ENCODE results near the gene ATAD3C. TPM values are rescaled to one million over a fixed set of nuclear protein-coding genes. Genes with fewer than 3 reads are reported as not detected.

Gene ATAD3C
- 1 to 10 TPM in 1 of 4 donors, under 1 TPM in 2, not detected in 1; 0.47 to 1.1 (median 0.94) TPM for total RNA-seq

GRCh38 chr1:1449099-1449739, at the start of gene ATAD3C:
Gene ATAD3C (plus strand): TSS chr1:1449689. CDS start chr1:1450684, 995 bp downstream.
- no peak within 1 kb of the TSS for H3K27ac ChIP-seq
- ATAC-seq, result no peak

GRCh38 chr1:1399872-1400575, 49.5 kb upstream of the ATAD3C start:
- no peak for ATAC-seq
- TF ChIP-seq POLR2A (IDR thresholded peaks at IDR 0.05), result no peak
- no peak for TF ChIP-seq EP300 (IDR thresholded peaks at IDR 0.05)
- TF ChIP-seq POLR2AphosphoS5 (IDR thresholded peaks at IDR 0.05), result no peak
- TF ChIP-seq CTCF (IDR thresholded peaks at IDR 0.05), result no peak
- Histone ChIP-seq H3K4me1 (peaks cover 0 to 72% (median 20%) of the 10 kb centered on the region in 3 donors), H3K27me3 (no peaks in the 10 kb centered on the region), H3K4me3 (peak overlapping the region; percentile 93 to 100), H3K27ac (peak overlapping the region; percentile 73 to 92 (median 89)), H3K36me3 (peaks cover 0 to 78% of the 10 kb centered on the region in 2 donors), H3K9me3 (no peaks in the 10 kb centered on the region)
- 8 to 70% methylated on average over 2 to 10 of the region's 34 CpGs for WGBS, 2 donors (ENCODE audit: low coverage in 1 of 2)

More at GRCh38 chr1:1449099-1449739, at the start of gene ATAD3C:
- WGBS, 2 donors (ENCODE audit: low coverage in 1 of 2), result 77% methylated on average over 6 of the region's 6 CpGs; no CpG with 5 or more reads in 1 of the 2 donors
- Histone ChIP-seq H3K36me3 (no peaks in the 10 kb centered on the region), H3K4me1 (no peaks in the 10 kb centered on the region), H3K27me3 (no peaks in the 10 kb centered on the region), H3K9me3 (no peaks in the 10 kb centered on the region), H3K4me3 (no peak within 1 kb of the TSS)
- no peak for TF ChIP-seq CTCF (IDR thresholded peaks at IDR 0.05)
- no peak for TF ChIP-seq POLR2AphosphoS5 (IDR thresholded peaks at IDR 0.05)
- TF ChIP-seq POLR2A (IDR thresholded peaks at IDR 0.05), result no peak
- TF ChIP-seq EP300 (IDR thresholded peaks at IDR 0.05), result no peak

- no peak for ATAC-seq
- 63 to 77% methylated on average over 6 to 11 of the region's 22 CpGs for WGBS, 2 donors (ENCODE audit: low coverage in 1 of 2)
- peak overlapping the region in 3 of 4 donors; percentile 89 to 92 (median 89) for H3K27ac ChIP-seq
- H3K9me3 ChIP-seq, result no peaks in the 10 kb centered on the region
- H3K4me1 ChIP-seq, result peaks cover 0 to 72% (median 28%) of the 10 kb centered on the region in 3 donors
- peaks cover 0 to 78% of the 10 kb centered on the region in 2 donors for H3K36me3 ChIP-seq
- TF ChIP-seq CTCF (IDR thresholded peaks at IDR 0.05), result no peak
- TF ChIP-seq POLR2A (IDR thresholded peaks at IDR 0.05), result no peak
- TF ChIP-seq EP300 (IDR thresholded peaks at IDR 0.05), result no peak
- no peak for TF ChIP-seq POLR2AphosphoS5 (IDR thresholded peaks at IDR 0.05)
- H3K4me3 ChIP-seq, result peak overlapping the region in 1 of 2 donors; percentile 100
- no peaks in the 10 kb centered on the region for H3K27me3 ChIP-seq
These were observed 48.7 kb upstream of the ATAD3C start for GRCh38 chr1:1400576-1401456.

- Histone ChIP-seq H3K9me3 (no peaks in the 10 kb centered on the region), H3K4me3 (no peak overlapping the region), H3K27me3 (no peaks in the 10 kb centered on the region), H3K4me1 (peaks cover 0 to 72% (median 36%) of the 10 kb centered on the region in 3 donors), H3K36me3 (peaks cover 0 to 72% of the 10 kb centered on the region in 2 donors), H3K27ac (no peak overlapping the region)
- no peak for ATAC-seq
- WGBS, 2 donors (ENCODE audit: low coverage in 1 of 2), result 66 to 69% methylated on average over 3 to 4 of the region's 7 CpGs
- no peak for TF ChIP-seq CTCF (IDR thresholded peaks at IDR 0.05)
These were observed 48.0 kb upstream of the ATAD3C start for GRCh38 chr1:1401457-1402010.

Measured in gastroesophageal sphincter (tissue), 4 donors.